GM10248 (cell line): ENCODE results near the gene PTPN4.

Experiments used
- CTCF ChIA-PET: fragments of 300-600 bp; sonication (Branson Sonifier 250); formaldehyde crosslinking; extraction: SDS; loops from one replicate; lab custom pipeline; 2021; ENCODE audit warnings: antibody characterized with exemption; lab: Yijun Ruan, JAX
- POLR2A ChIA-PET: fragments of 350-650 bp; sonication (Branson Sonifier 250); formaldehyde crosslinking; extraction: SDS; loops from one replicate; lab custom pipeline; 2020; ENCODE audit warnings: antibody characterized with exemption; lab: Yijun Ruan, JAX
- DNase-seq: peaks from one replicate; pipeline ENCODE4 v3.0.0; 2012; ENCODE audit errors: extremely low spot score
- TF ChIP-seq, protein P1 (sequence below): IDR thresholded peaks from 2 replicates; pipeline ENCODE4 v1.5.1; 2012; ENCODE audit warnings: mild to moderate bottlenecking, low read depth; ENCODE audit errors: extremely low read depth, missing control alignments, control extremely low read depth

PTPN4 gene

GRCh38 chr2:119818792-119819191, 59.1 kb downstream of the PTPN4 start:
- CTCF ChIA-PET: interaction anchor here (0.9 to 2.0 kb wide), 3 partner anchors 11 to 357 kb away, joined by 3 to 5 read pairs (median 4); no protein-coding TSS in a partner anchor
- no peak for DNase-seq
- TF ChIP-seq, protein P1, sequence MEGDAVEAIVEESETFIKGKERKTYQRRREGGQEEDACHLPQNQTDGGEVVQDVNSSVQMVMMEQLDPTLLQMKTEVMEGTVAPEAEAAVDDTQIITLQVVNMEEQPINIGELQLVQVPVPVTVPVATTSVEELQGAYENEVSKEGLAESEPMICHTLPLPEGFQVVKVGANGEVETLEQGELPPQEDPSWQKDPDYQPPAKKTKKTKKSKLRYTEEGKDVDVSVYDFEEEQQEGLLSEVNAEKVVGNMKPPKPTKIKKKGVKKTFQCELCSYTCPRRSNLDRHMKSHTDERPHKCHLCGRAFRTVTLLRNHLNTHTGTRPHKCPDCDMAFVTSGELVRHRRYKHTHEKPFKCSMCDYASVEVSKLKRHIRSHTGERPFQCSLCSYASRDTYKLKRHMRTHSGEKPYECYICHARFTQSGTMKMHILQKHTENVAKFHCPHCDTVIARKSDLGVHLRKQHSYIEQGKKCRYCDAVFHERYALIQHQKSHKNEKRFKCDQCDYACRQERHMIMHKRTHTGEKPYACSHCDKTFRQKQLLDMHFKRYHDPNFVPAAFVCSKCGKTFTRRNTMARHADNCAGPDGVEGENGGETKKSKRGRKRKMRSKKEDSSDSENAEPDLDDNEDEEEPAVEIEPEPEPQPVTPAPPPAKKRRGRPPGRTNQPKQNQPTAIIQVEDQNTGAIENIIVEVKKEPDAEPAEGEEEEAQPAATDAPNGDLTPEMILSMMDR: no peak
- POLR2A ChIA-PET: no interaction called here

DNA sequence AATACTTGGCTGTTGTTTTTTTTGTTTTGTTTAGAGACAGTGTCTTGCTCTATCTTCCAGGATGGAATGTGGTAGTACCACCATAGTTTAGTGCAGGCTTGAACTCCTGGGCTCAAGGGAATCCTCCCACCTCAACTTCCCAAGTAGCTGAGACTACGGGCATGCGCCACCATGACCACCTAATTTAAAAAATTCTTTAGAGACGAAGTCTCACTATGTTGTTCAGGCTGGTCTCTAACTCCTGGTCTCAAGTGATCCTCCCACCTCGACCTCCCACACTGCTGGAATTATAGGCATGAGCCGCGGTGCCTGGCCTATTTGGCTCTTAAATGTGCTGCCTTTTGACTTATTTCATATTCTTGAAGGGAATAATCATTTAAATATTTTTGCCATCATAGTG, 60.1 kb downstream of the PTPN4 start:
- ChIA-PET CTCF (interaction anchor here (0.7 to 2.0 kb wide), 5 partner anchors 10 to 356 kb away, joined by 3 to 5 read pairs (median 3); no protein-coding TSS in a partner anchor), POLR2A (no interaction called here)
- TF ChIP-seq, protein P1: no peak
- no peak for DNase-seq

DNA sequence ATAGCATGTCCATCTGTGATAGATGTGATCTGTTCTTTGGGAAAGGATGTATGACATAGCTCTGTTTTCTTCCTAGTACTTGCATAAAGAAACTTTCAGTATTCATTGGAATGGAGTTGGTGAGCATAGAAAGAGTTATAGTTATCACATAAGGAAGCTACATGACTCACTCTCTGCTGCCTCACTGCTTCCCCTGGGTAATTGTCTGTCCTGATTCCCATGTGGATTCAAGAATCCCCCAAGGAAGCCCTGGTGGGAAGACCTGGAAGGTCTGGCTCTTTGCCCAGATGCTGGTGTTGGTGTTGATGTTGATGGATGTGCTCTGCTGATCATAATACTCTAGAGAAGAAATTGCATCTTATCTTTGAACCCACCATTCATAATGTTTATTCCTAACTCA, 60.6 kb downstream of the PTPN4 start:
- DNase-seq: no peak
- ChIA-PET CTCF (interaction anchor here (0.8 to 1.1 kb wide), 2 partner anchors 67 to 116 kb away, joined by 3 read pairs; no protein-coding TSS in a partner anchor), POLR2A (no interaction called here)
- TF ChIP-seq, protein P1: no peak

GRCh38 chr2:119821266-119821665, 61.5 kb downstream of the PTPN4 start:
- ChIA-PET POLR2A (no interaction called here), CTCF (interaction anchor here (1.1 kb wide), 1 partner anchor 42 kb away, joined by 3 read pairs; no protein-coding TSS in a partner anchor)
- TF ChIP-seq, protein P1: no peak
- DNase-seq: no peak

- peak; percentile 34 for DNase-seq
- POLR2A ChIA-PET: no interaction called here
These were observed 64.1 kb downstream of the PTPN4 start for GRCh38 chr2:119823734-119824334.

DNA sequence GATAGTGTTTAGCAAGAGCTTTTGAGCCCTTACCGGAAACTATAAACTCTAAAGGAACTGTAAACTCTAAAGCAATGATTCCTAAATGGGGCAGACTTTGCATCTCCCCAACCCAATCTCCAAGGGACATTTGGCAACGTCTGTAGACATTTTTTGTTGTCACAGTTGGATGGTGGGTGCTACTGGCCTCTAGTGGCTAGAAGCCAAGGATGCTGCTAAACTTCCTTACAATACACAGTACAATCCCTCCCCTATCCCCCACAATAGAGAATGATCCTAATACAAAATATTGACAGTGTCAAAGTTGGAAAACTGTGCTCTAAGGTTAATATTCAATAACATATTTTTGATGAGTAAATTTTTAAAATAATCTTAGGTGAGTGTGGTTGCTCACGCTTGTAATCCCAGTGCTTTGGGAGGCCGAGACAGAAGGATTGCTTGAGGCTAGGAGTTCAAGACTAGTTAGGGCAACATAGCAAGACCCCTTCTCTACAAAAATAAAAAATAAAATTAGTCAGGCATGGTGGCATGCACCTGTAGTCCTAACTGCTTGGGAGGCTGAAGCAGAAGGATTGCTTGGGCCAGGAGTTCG, 66.7 kb downstream of the PTPN4 start:
- POLR2A ChIA-PET: no interaction called here
- peak; percentile 33 for DNase-seq

More at GRCh38 chr2:119823734-119824334, 64.1 kb downstream of the PTPN4 start:
- CTCF ChIA-PET: interaction anchor here (0.9 to 1.2 kb wide), 5 partner anchors 25 to 99 kb away, joined by 3 to 4 read pairs (median 3); no protein-coding TSS in a partner anchor
- TF ChIP-seq, protein P1: peak; percentile 48

More for the DNA sequence above, 66.7 kb downstream of the PTPN4 start:
- TF ChIP-seq, protein P1: peak; percentile 41
- CTCF ChIA-PET: interaction anchor here (0.6 to 2.3 kb wide), 8 partner anchors 8 to 123 kb away, joined by 3 to 7 read pairs (median 3); no protein-coding TSS in a partner anchor
